Right kidney (tissue), 9 donors: ENCODE results near the gene NID1.
A peak's percentile ranks its signal among the peaks of the same experiment; 100 is the strongest.

ENCODE experiments used
- DNase-seq: peaks from one replicate; pipeline ENCODE4 v3.0.0-alpha.2; 2016
- long read RNA-seq, 8 donors: transcript quantifications; one replicate each; lab custom pipeline, GENCODE V29; 2026

Gene NID1, protein sequence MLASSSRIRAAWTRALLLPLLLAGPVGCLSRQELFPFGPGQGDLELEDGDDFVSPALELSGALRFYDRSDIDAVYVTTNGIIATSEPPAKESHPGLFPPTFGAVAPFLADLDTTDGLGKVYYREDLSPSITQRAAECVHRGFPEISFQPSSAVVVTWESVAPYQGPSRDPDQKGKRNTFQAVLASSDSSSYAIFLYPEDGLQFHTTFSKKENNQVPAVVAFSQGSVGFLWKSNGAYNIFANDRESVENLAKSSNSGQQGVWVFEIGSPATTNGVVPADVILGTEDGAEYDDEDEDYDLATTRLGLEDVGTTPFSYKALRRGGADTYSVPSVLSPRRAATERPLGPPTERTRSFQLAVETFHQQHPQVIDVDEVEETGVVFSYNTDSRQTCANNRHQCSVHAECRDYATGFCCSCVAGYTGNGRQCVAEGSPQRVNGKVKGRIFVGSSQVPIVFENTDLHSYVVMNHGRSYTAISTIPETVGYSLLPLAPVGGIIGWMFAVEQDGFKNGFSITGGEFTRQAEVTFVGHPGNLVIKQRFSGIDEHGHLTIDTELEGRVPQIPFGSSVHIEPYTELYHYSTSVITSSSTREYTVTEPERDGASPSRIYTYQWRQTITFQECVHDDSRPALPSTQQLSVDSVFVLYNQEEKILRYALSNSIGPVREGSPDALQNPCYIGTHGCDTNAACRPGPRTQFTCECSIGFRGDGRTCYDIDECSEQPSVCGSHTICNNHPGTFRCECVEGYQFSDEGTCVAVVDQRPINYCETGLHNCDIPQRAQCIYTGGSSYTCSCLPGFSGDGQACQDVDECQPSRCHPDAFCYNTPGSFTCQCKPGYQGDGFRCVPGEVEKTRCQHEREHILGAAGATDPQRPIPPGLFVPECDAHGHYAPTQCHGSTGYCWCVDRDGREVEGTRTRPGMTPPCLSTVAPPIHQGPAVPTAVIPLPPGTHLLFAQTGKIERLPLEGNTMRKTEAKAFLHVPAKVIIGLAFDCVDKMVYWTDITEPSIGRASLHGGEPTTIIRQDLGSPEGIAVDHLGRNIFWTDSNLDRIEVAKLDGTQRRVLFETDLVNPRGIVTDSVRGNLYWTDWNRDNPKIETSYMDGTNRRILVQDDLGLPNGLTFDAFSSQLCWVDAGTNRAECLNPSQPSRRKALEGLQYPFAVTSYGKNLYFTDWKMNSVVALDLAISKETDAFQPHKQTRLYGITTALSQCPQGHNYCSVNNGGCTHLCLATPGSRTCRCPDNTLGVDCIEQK
- long read RNA-seq, donor 1, full-length matches to known transcripts = 7 of 17 reads
- long read RNA-seq, donor 1, partial matches to known transcripts = 10 of 17 reads
- long read RNA-seq, donor 1, other reads (novel, unspliced or antisense) = 0 of 17 reads
- long read RNA-seq, donor 2, full-length matches to known transcripts = 4 of 19 reads
- long read RNA-seq, donor 2, partial matches to known transcripts = 15 of 19 reads
- long read RNA-seq, donor 2, other reads (novel, unspliced or antisense) = 0 of 19 reads
- long read RNA-seq, donor 3, full-length matches to known transcripts = 4 of 65 reads
- long read RNA-seq, donor 3, partial matches to known transcripts = 61 of 65 reads
- long read RNA-seq, donor 3, other reads (novel, unspliced or antisense) = 0 of 65 reads
- long read RNA-seq, donor 4, full-length matches to known transcripts = 4 of 17 reads
- long read RNA-seq, donor 4, partial matches to known transcripts = 13 of 17 reads
- long read RNA-seq, donor 4, other reads (novel, unspliced or antisense) = 0 of 17 reads
- long read RNA-seq, donor 5, full-length matches to known transcripts = 7 of 19 reads
- long read RNA-seq, donor 5, partial matches to known transcripts = 12 of 19 reads
- long read RNA-seq, donor 5, other reads (novel, unspliced or antisense) = 0 of 19 reads
- long read RNA-seq, donor 6, full-length matches to known transcripts = 3 of 34 reads
- long read RNA-seq, donor 6, partial matches to known transcripts = 31 of 34 reads
- long read RNA-seq, donor 6, other reads (novel, unspliced or antisense) = 0 of 34 reads
- long read RNA-seq, donor 7, full-length matches to known transcripts = 6 of 311 reads
- long read RNA-seq, donor 7, partial matches to known transcripts = 305 of 311 reads
- long read RNA-seq, donor 7, other reads (novel, unspliced or antisense) = 0 of 311 reads
- long read RNA-seq, donor 8, full-length matches to known transcripts = 6 of 38 reads
- long read RNA-seq, donor 8, partial matches to known transcripts = 32 of 38 reads
- long read RNA-seq, donor 8, other reads (novel, unspliced or antisense) = 0 of 38 reads

- peak; percentile 92 for DNase-seq
Observed at GRCh38 chr1:236064674-236065508, at the start of gene NID1. Gene NID1 (minus strand): TSS chr1:236065090. CDS start chr1:236065079, 11 bp downstream.

DNA sequence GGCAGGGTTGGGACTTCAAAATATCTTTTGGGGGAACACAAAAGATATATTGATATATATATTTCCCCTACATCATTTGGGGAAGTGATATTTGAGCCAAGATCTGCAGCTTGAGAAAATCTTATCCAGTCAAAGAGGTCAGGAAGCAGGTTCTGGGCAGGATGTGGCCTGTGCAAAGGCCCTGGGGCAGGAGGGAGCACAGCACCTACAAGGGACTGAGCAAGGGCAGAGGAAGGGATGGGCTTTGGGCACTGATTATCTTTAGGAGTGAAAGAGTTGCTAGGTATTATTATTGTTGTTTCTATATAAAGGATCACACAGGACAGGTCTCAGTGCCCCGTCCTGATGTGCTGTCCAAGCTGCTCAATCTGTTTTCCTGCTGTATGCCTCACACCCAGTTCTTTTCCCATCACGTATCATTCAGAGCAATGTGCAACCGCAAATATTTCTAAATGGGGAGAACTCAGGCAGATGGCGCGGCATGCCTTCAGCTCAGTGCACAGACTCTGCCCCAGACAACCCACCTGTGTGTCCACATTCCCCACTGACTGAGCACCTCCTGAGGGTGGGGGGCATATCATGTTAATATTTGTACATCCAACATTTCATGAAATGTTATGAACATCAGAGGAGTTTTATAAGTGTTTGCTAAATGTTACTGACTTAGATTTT is 49.3 kb upstream of the NID1 start:
- DNase-seq = no peak

DNA sequence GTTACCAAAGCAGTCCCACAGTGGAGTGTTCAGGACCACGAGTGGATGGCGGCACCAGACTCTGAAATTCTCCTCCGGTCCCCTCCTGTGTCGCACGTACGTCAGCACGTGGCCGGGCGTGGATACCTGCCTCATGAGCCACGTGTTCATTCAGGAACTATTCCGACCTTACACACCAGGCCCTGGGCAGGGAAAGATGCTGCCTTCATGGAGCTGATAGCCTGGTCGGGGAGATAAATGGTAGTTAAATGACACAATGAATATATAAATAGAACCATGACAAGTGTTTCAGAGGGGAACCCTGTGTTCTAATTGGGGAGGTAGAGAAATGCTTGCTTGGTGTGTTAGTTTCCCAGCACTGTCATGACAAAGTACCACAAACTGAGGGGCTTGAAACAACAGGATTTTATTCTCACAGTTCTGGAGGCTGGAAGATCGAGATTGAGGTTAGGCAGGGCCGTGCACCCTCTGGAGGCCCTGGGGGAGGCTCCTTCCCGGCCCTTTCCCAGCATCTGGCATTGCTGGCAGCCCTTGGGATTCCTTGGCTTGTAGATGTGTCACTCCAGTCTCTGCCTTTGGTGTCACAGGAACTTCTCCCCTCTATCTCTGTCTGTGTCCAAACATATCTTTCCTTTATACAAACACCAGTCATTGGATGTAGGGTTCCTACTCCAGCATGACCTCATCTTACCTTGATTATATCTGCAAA is 48.6 kb upstream of the NID1 start:
- DNase-seq = no peak

DNA sequence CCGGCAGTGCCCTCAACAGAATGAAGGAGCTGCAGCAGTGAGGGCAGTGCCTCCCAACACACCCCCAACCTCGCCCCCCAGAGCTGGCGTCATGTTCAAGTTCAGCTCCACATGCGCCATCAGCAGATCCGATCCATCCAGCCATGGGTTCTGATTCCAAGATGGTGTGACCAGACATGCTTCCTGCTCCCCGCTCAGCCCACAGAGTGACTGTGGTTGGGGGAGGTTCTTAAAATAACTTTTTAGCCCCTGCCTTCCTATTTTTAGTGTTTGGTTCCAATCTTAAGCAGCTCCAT is 47.4 kb upstream of the NID1 start:
- no peak for DNase-seq

DNA sequence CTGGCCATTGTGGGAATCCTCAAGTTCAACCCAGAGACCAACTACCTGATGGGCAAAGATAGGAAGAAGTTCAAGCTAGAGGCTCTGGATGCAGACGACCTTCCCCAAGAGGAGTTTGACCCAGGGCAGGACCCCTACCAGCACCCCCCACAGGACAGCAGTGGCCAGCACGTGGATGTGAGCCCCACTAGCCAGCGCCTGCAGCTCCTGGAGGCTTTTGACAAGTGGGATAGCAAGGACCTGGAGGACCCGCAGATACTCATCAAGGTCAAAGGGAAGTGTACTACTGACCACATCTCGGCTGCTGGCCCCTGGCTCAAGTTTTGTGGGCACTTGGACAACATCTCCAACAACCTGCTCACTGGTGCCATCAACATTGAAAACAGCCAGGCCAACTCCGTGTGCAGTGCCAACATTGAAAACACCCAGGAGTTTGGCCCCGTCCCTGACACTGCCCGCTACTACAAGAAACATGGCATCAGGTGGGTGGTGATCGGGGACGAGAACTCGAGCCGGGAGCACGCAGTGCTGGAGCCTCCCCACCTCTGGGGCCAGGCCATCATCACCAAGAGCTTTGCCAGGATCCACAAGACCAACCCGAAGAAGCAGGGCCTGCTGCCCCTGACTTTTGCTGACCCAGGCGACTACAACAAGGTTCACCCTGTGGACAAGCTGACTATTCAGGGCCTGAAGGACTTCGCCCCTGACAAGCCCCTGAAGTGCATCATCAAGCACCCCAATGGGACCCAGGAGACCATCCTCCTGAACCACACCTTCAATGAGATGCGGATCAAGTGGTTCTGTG is 46.8 kb upstream of the NID1 start:
- no peak for DNase-seq

- DNase-seq = no peak
Observed at GRCh38 chr1:236110137-236110536, 45.2 kb upstream of the NID1 start.

- DNase-seq = no peak
Observed at GRCh38 chr1:236108027-236108648, 43.2 kb upstream of the NID1 start.

DNA sequence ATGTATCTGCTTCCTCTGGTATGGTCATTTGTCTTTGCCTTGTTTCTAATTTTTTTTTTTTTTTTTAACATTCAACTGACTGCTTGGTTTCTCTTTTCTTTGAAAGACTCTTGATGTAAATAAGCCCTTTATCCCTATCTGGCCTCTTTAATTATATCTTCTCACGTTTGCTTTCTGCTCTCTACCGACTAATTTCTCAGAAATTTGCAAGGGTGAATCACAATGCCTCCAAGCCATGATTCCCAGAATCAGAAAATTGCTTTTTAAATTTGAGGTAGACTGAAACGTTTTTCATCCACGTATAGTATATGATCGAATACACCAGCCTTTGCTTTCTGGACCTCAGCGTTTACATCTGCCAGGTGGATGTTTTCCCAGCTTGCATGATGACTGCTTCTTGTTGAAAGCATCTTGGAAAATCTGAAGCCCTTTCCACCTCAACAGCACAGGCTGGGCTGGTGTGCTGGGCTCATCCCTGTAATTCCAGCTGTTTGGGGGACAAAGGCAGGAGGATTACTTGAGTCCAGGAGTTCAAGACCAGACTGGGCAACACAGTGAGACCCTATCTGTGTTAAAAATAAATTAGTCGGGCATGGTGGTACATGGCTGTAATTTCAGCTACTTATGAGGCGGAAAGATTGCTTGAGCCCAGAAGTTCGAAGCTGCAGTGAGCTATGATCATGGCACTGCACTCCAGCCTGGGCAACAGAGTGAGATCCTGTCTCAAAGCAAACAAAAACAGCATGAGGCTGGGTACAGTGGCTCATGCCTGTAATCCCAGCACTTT is 42.4 kb upstream of the NID1 start:
- no peak for DNase-seq

DNA sequence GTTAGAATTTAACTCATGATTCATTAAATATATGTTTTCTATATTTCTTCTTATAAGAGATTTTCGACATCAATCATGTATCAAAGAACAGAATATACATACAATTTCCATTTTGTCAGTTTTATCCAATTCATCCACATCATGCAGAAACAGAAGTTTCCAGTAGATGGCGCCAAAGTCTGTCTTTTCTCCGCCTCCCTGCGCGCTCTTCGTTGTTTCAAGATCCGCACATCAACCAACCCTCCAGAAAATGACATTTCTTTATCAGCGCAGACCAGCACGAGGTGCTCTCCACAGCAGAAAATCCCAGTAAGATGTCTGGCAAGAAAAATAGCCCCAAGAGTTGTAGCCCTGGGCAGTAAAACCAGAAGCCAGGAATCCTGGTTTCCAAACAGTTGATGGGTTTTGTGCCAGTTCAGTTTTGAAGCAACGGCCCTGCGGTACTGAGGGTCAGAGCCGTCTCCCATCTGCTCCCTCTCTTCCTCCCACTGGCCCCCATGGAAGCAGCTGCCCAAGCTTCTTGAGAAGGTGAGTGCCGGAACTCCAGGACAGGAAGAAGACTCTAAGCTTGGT is 38.8 kb upstream of the NID1 start:
- peak; percentile 39 for DNase-seq

DNA sequence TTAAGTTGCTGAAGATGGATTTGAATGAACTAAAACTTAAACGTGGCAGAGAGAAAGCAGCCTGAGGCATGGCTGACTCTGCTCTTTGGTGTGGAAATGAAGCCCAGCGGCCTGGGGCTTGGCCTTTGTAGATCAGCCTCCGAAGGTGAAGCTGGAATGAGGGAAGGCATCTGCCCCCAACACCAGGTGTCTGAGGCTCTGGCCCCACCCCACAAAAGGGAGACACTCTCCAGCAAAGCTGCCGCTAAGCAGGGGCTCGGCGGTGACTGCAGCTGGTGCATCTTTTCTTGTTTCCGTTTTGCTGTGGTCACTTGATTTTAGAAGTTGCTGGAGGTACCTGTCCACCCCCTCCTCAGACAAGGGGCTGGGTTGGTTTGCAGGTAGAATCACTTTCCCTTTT is 38.2 kb upstream of the NID1 start:
- no peak for DNase-seq

GRCh38 chr1:236102611-236103010 is 37.7 kb upstream of the NID1 start:
- DNase-seq = no peak

- no peak for DNase-seq
Observed at GRCh38 chr1:236101233-236102200, 36.6 kb upstream of the NID1 start.

DNA sequence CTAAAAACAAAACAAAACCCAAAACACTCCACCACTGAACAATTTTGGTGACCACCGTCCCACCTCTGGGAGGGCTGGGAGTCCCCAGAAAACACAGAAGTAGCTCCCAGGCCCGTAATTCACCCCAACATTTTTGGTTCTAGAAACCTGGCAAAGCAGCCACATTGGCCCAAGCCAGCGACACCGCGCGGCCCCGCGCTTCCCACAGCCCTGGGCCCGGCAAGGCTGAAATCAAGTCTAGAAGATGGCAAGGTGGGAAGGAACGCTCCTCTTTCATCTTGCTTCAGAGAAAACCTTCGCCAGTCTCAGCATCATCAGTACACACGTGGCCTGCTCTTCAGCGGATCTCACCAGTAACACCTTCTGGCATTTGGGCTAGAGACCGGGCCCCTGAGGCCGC is 35.9 kb upstream of the NID1 start:
- no peak for DNase-seq

DNA sequence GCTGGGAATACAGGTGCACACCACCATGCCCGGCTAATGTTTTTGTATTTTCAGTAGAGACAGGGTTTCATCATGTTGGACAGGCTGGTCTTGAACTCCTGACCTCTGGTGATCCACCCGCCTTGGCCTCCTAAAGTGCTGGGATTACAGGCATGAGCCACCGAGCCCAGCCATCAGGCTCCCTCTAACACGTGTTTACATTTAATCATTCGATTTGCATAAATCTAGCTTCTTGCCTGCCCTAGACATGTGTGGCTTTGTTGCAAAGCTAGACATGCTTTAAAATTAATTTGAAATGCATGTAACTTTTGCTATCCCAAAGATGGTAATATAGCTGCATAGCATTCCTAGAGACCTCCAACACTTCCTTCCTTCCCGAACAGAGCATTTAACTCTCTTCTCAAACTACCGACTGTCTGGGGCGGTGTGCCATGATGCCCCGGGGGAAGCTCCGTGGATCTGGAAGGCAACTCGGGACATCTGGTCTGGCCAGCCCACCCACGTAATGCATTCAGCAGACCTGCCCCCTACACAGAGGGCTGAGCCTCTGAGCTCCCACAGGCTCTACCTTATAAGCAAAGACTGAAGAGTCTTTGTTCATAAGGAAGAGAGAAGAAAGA is 34.6 kb upstream of the NID1 start:
- DNase-seq = no peak
